Heart left ventricle (tissue), 16 donors: Measurements from ENCODE around the gene SMC1B. TPM values are rescaled to one million over a fixed set of nuclear protein-coding genes. Genes with fewer than 3 reads are reported as not detected.

Experiments
- ATAC-seq, 4 donors: fragments of 200-7000 bp; cut with Tn5 transposase; one replicate each; pipeline ENCODE4 v1.9.1; 2020 to 2022; ENCODE audit warnings: moderate library complexity in 4 of 4, mild to moderate bottlenecking in 3 of 4, moderate number of reproducible peaks in 1 of 4
- DNase-seq, 5 donors: peaks; one replicate each; pipeline ENCODE4 v3.0.0-alpha.2; 2020
- H3K27ac ChIP-seq, 12 donors: fragments of 200-600 bp; sonication (generic) in 4 of 12; one replicate each; pipeline versions ENCODE4 v1.5.0 to v1.8.0; 2016 to 2022; ENCODE audit warnings: mild to moderate bottlenecking in 2 of 12
- H3K27me3 ChIP-seq, 9 donors: fragments of 200-600 bp; sonication (generic) in 2 of 9; one replicate each; pipeline versions ENCODE4 v1.5.1 to v1.8.0; 2016 to 2022; ENCODE audit warnings: mild to moderate bottlenecking in 3 of 9
- H3K36me3 ChIP-seq, 9 donors: fragments of 200-600 bp; sonication (generic) in 2 of 9; one replicate each; pipeline versions ENCODE4 v1.5.0 to v1.8.0; 2018 to 2022; ENCODE audit warnings: mild to moderate bottlenecking in 2 of 9
- H3K4me1 ChIP-seq, 12 donors: fragments of 200-600 bp; sonication (generic) in 4 of 12; one replicate each; pipeline versions ENCODE4 v1.5.0 to v1.8.0; 2016 to 2022; ENCODE audit warnings: mild to moderate bottlenecking in 3 of 12
- H3K4me3 ChIP-seq, 12 donors: fragments of 200-600 bp; sonication (generic) in 4 of 12; one replicate each; pipeline versions ENCODE4 v1.5.0 to v1.8.0; 2017 to 2022; ENCODE audit warnings: mild to moderate bottlenecking in 9 of 12, moderate library complexity in 4 of 12
- H3K9me3 ChIP-seq, 12 donors: fragments of 200-600 bp; sonication (generic) in 4 of 12; one replicate each; pipeline versions ENCODE4 v1.5.0 to v1.8.0; 2016 to 2022; ENCODE audit warnings: mild to moderate bottlenecking in 1 of 12
- CTCF ChIP-seq, 12 donors: fragments of 200-600 bp; sonication (generic) in 4 of 12; IDR thresholded peaks; one replicate each; pipeline versions ENCODE4 v1.5.0 to v1.8.0; 2018 to 2022; ENCODE audit warnings: antibody characterized with exemption in 12 of 12, mild to moderate bottlenecking in 5 of 12
- POLR2A ChIP-seq, 2 donors: fragments of 450-650 bp; IDR thresholded peaks; one replicate each; pipeline ENCODE4 v1.6.1; 2017; ENCODE audit warnings: antibody characterized with exemption in 2 of 2, mild to moderate bottlenecking in 2 of 2, moderate library complexity in 2 of 2
- WGBS, 4 donors: extraction: QIAGEN DNeasy Blood & Tissue Kit in 2 of 4; methylation state at CpG; one replicate each; pipeline versions ENCODE4 v1.1.5 to v1.1.7; 2013 to 2018; 5-methylcytosine and 5-hydroxymethylcytosine counted together
- intact Hi-C, 10 donors: fragments of 100-400 bp; cut with DNase I; formaldehyde crosslinking; loops; one replicate each; pipeline versions ENCODE4 v1.11.1 to v1.14.2; 2022
- polyA plus RNA-seq, 2 donors: library from polyadenylated mRNA; stranded (reverse); fragments of 200-250 nt; gene quantifications; one replicate each; pipeline ENCODE4 v1.2.3, GENCODE V29; 2013
- total RNA-seq, 9 donors: library from RNA; depleted of rRNA in 2 of 9; stranded (reverse); fragments of >200 nt in 2 of 9; fragmentation: NEBNext Ultra II Directional in 3 of 9; extraction: Animal tissue kit (Norgen Biotek cat#: 25700) in 3 of 9; gene quantifications; one replicate each; pipeline versions ENCODE4 v1.1.0 to v1.2.4, GENCODE V29; 2016 to 2023
- donor health status: ischemic (EF 13 %, LVEDD 7.1; RV severe dilation, severe dysfunction).
- donor health status: healthy with polysubstance abuse.
- donor health status: DM: no; HTN: yes; CAD: no.
- donor health status: DM: no; HTN: no; CAD: no.
- donor health status: ischemic (EF 25% LVEDD 6.9; RV normal size, moderate dysfunction).
- donor health status: ischemic (EF 25% LVEDD 5.7; RV mildly dilated, moderate dysfunction).
- donor health status: healthy.
- donor health status: DM: yes; HTN: yes; CAD: no.
- donor health status: ischemic (EF 35%, LVEDD 5.7; RV mildly dilated, moderate dysfunction).
- donor health status: nonischemic (EF 11% LVEDD 7.7; RV severe dilation, severe dysfunction).
- donor health status: DM: yes; HTN: yes; CAD: no.
- donor health status: PGD.
- donor health status: ischemic (EF 29% LVEDD 5.4; RV normal size, mild dysfunction).
- donor health status: nonischemic (EF 23%, LVEDD 6.1; RV moderate dilation, normal function).

The SMC1B gene
- total and polyA plus RNA-seq, 11 donors: not detected

GRCh38 chr22:45428391-45429385 lies 15.3 kb upstream of the SMC1B start:
- TF ChIP-seq POLR2A (IDR thresholded peaks at IDR 0.05): no peak
- H3K9me3 ChIP-seq: peaks cover 0 to 5% (median 0%) of the 10 kb centered on the region in 12 donors
- intact Hi-C loops: no loop called here
- H3K4me1 ChIP-seq: peaks cover 0 to 5% (median 0%) of the 10 kb centered on the region in 12 donors
- 88 to 94% (median 90%) methylated on average over 19 of the region's 19 CpGs for WGBS, 4 donors
- H3K4me3 ChIP-seq: no peak overlapping the region
- no peaks in the 10 kb centered on the region for H3K36me3 ChIP-seq
- no peak overlapping the region for H3K27ac ChIP-seq
- DNase-seq (no peak), ATAC-seq (no peak)
- peaks cover 0 to 4% (median 0%) of the 10 kb centered on the region in 9 donors for H3K27me3 ChIP-seq

GRCh38 chr22:45427114-45427513 lies 13.7 kb upstream of the SMC1B start:
- peaks cover 0 to 5% (median 0%) of the 10 kb centered on the region in 12 donors for H3K9me3 ChIP-seq
- H3K27ac ChIP-seq: no peak overlapping the region
- peaks cover 0 to 4% (median 0%) of the 10 kb centered on the region in 9 donors for H3K27me3 ChIP-seq
- TF ChIP-seq CTCF (IDR thresholded peaks at IDR 0.05): no peak
- no peak for TF ChIP-seq POLR2A (IDR thresholded peaks at IDR 0.05)
- intact Hi-C loops: no loop called here
- no peak for ATAC-seq
- no peaks in the 10 kb centered on the region for H3K36me3 ChIP-seq
- DNase-seq: no peak
- peaks cover 0 to 8% (median 0%) of the 10 kb centered on the region in 12 donors for H3K4me1 ChIP-seq
- H3K4me3 ChIP-seq: no peak overlapping the region
- WGBS, 4 donors: 68 to 98% (median 73%) methylated on average over 2 of the region's 2 CpGs

- WGBS, 4 donors: 96 to 98% (median 98%) methylated on average over 9 of the region's 9 CpGs
- no peak overlapping the region for H3K27ac ChIP-seq
Observed at GRCh38 chr22:45426387-45426786, 13.0 kb upstream of the SMC1B start.

GRCh38 chr22:45425531-45426265 lies 12.3 kb upstream of the SMC1B start:
- intact Hi-C loops: no loop called here
- H3K27ac ChIP-seq: no peak overlapping the region
- H3K9me3 ChIP-seq: peaks cover 0 to 5% (median 0%) of the 10 kb centered on the region in 12 donors
- DNase-seq (no peak), ATAC-seq (no peak)
- TF ChIP-seq CTCF (IDR thresholded peaks at IDR 0.05) (no peak), POLR2A (IDR thresholded peaks at IDR 0.05) (no peak)
- no peak overlapping the region for H3K4me3 ChIP-seq
- 91 to 96% (median 94%) methylated on average over 23 of the region's 23 CpGs for WGBS, 4 donors
- no peaks in the 10 kb centered on the region for H3K36me3 ChIP-seq
- H3K4me1 ChIP-seq: peaks cover 0 to 14% (median 0%) of the 10 kb centered on the region in 12 donors
- peaks cover 0 to 4% (median 0%) of the 10 kb centered on the region in 9 donors for H3K27me3 ChIP-seq

More at GRCh38 chr22:45426387-45426786, 13.0 kb upstream of the SMC1B start:
- TF ChIP-seq POLR2A (IDR thresholded peaks at IDR 0.05) (no peak), CTCF (IDR thresholded peaks at IDR 0.05) (no peak)
- no peak for ATAC-seq
- intact Hi-C loops: no loop called here
- no peak overlapping the region for H3K4me3 ChIP-seq
- peaks cover 0 to 5% (median 0%) of the 10 kb centered on the region in 12 donors for H3K9me3 ChIP-seq
- H3K27me3 ChIP-seq: peaks cover 0 to 4% (median 0%) of the 10 kb centered on the region in 9 donors
- H3K36me3 ChIP-seq: no peaks in the 10 kb centered on the region
- peaks cover 0 to 14% (median 0%) of the 10 kb centered on the region in 12 donors for H3K4me1 ChIP-seq
- no peak for DNase-seq
